Activated naive CD8-positive, alpha-beta T cell treated with anti-CD3 and anti-CD28 coated beads, Interleukin-2, amount 50 U/mL, for 16 hours (primary cell): ENCODE data around the gene AACS.
"Not testable (repeated sequence)": the region's sequence is repeated elsewhere in the genome, so short reads cannot be mapped to it uniquely, and the experiment has no call there.

Experiments used
- DNase-seq: peaks from one replicate; pipeline ENCODE4 v3.0.0-alpha.2; 2020; ENCODE audit warnings: low read depth, low spot score

Gene AACS

DNA sequence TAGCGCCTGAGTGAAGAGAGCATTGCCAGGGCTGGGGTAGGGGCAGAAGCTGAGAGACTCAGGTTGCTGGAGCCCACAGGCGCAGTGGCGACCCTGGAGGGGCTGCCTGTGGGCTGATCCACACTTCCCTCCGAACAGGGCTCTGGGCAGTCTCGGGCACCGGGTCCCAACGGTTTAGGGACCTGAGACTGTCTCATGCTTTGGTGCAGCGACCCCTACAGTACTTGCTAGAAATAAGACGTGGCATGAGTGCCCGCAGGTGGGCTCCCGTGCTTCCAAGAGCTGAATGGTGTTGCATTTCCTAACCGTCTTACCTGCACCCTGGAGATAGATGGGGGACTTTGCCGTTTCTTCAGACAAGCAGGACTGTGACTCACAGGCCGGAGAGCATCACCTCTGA, 57.4 kb downstream of the AACS start:
- DNase-seq: no peak

DNA sequence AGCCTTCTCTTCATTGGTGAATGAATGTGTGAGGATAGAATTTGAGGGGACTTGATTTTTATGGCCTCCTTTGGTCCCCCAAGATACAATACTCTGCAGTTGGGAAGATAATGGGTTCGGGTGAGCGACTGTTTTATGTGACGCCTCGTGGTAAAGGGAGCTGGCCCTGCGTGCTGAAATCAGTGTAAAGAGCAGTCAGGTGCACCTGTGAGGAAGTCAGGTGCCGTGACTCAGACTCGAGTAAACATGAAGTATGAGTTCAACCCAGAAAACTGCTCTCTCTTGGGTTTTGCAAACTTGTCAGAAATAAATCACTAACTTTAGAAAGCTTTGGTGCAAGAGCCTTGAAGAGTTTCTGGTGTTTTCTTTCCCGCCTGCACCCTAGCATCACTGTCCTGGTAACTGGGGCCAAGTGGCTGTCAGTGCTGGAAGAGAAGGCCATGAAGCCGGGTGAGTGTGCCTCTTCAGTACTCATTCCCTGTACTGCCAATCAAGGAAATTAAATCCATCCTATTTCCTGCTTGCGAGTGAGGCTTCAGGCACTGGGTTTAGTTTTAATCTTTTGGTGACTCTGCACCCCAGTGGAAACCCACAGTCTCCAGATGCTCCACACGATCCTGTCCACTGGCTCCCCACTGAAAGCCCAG, 59.2 kb downstream of the AACS start:
- no peak for DNase-seq

DNA sequence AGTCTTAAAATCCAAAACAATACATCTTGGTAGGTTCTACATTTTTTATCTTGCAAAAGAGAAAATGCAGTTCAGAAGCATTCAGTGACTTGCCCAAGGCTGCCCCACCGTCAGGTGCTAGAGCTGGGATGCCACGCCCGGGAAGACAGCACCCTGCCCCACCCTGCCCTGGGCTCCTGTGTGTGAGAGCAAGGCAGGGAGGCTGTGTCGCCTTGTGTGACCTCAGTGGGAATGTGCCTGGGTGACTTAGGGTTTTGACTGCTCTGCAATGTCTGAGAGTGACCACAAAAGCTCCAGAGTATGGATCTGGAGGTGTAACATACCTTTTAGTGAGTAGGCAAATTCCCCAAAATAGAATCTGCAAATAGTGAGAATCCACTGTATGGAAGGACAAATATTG, 60.0 kb downstream of the AACS start:
- DNase-seq: no peak

GRCh38 chr12:125128439-125129178, 63.4 kb downstream of the AACS start:
- no peak for DNase-seq

GRCh38 chr12:125129179-125129571, 63.9 kb downstream of the AACS start:
- DNase-seq: no peak

- no peak for DNase-seq
Measured at GRCh38 chr12:125129591-125130255, 64.5 kb downstream of the AACS start.

DNA sequence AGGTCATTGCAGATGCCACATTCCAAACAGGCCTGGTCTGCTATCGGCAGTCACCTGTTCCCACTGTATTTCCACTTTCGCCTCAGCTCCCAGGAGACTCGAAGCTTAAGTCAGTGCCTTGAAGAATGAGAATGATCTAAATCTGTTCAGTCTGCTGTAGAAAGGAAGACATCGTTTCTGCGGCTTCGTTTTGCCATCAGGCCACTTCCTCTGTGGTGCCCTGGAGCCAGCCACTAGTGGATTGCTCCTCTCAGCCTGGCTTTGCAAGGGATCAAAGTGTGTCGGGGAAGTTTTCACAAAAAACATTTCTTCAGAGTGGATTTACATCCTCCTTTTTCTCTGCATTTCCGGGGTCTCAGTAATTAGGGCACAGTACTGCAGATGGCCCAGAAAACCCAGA, 66.7 kb downstream of the AACS start:
- no peak for DNase-seq

- no peak for DNase-seq
Measured at GRCh38 chr12:125132698-125133400, 67.6 kb downstream of the AACS start.

DNA sequence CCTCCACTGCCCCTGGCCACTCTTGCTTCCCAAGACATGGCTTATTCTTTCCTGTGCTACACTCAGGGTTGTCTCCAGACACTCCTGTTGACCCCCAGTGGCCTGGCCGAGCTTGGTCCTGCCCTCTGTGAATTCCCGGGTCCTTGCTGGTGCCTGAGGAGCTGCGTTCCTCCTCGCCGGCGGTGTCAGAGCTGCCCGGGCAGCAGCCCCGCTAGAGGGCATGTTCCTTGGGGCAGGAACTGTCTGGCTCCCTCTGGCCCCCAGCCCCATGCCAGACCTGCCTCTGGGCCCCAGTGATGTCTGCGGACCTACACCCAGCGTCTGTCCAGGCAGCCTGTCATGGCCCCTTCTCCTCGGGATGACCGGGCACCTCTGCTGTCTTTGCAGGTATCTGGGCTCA, 68.4 kb downstream of the AACS start:
- DNase-seq: no peak

GRCh38 chr12:125134576-125134975, 69.3 kb downstream of the AACS start:
- no peak for DNase-seq

- DNase-seq: no peak
Measured at GRCh38 chr12:125135906-125136305, 70.7 kb downstream of the AACS start.

DNA sequence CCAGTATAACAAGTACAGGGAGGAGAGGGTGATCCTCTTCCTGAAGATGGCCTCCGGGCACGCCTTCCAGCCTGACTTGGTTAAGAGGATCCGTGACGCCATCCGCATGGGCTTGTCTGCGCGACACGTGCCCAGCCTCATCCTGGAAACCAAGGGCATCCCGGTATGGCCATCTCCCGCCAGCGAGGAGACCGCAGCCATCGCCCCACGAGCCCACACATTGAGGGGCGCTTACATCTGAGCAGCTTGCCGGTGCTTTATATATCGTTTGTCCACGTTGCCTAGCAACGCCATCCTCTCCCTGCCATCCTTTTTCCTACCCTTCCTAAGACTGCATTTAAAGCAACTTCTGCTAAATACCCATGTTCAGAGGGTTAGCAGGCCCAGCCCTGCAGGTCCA, 71.5 kb downstream of the AACS start:
- no peak for DNase-seq

- DNase-seq: no peak
Measured at GRCh38 chr12:125137766-125138344, 72.6 kb downstream of the AACS start.

- no peak for DNase-seq
Measured at GRCh38 chr12:125140279-125141209, 75.3 kb downstream of the AACS start.

DNA sequence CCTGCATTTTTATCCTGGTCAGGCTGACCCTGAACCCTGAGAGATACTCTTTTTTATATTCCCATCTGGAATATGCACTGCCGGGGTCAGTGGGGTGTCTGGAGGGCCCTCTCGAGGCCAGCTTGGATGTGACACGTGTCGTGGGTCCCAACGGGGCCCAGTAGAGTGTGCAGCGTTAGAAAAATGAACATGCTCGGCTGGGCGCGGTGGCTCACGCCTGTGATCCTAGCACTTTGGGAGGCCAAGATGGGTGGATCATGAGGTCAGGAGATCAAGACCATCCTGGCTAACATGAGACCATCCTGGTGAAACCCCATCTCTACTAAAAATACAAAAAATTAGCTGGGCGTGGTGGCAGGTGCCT, 76.0 kb downstream of the AACS start:
- not testable (repeated sequence) for DNase-seq

GRCh38 chr12:125142601-125143000, 77.4 kb downstream of the AACS start:
- DNase-seq: no peak

GRCh38 chr12:125143491-125143890, 78.3 kb downstream of the AACS start:
- DNase-seq: no peak

- DNase-seq: no peak
Measured at GRCh38 chr12:125145196-125145595, 80.0 kb downstream of the AACS start.

DNA sequence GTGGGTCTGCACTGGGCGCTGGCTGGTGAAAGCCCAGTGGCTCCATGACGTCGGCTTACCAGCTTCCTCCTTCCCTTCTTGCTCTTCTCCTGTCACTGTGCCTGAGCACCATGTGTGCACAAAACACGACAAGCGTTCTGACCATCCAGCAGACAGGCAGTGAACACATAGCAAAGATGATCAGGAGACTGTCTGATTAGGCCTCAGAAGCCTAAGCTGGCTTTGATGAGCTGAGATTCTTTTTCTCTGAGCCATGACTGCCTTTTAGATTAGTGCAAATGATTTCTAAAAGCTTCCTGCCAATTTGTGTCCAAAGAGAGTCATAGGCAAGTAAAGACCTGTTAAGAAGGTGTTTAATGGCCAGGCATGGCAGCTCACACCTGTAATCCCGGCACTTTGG, 83.1 kb downstream of the AACS start:
- DNase-seq: no peak

DNA sequence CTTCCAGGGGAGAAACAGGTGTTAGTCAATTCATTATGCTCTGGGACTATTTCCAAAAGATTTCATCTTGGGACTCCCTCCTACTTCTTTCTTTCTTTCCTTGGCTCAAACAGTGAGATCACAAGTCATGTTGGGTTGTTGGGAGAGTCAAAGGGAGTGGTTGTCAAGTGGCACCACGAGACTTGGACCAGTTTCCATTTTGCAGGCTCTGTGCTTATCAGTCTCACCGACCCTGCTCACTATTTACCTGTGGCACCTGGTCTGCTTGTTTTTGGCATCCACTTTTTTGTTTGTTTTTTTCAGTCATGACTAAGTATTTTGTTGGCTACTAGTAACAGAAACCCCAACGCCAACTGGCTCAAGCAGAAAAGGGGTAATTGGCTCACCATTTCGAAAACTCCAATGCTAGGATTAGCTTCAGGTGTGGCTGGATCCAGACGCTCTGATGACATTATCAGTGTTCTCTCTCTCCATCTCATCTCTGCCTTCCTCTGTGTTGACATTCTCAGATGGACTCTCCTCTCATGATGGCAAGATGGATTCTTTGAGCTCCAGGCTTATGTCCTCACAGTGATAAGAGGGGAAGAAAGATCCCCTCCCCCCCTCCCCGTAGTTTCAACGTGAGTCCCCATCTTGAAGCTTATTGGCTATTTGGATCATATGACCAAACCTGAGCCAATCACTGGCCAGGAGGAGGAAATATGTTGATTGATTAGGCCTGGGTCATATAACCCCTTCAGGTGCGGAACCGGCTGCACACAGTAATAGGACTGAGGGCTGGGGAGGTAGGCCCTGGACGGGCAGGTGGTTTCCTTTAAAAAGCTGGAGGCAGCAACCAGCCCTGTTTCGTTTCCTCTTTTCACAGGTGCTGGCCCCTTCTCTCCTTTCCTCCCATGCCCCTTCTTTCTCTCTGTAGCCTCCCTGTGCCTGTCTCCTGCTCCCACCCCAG, 84.2 kb downstream of the AACS start:
- no peak for DNase-seq
